HG03159 (cell line): ENCODE results near the gene EXTL1.

Experiments
- ATAC-seq: cut with Tn5 transposase; IDR thresholded peaks from one replicate; pipeline ENCODE4 v1.9.1; 2021; ENCODE audit warnings: mild to moderate bottlenecking, moderate library complexity; ENCODE audit not compliant: unreplicated experiment

EXTL1 gene

DNA sequence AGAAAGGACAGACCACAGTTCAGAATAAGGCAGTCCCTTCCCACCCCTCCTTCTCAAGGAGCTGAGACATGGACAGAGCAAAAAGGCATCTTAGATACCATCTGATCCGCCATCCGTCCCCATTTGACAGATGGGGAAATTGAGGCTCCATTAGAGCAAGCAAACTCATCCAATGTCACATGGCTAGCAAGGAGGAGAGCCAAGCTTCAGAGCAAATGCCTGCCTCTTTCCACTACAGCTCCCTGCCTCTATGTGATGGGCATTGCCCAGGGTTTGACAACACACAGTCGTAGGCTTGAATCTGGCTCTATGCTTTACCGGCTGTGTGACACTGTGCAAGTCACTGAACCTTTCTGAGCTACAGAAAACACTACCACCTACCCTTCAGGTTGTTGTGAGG lies 20.4 kb downstream of the EXTL1 start:
- no peak for ATAC-seq

- ATAC-seq: no peak
Observed at GRCh38 chr1:26043765-26044164, 22.2 kb downstream of the EXTL1 start.

DNA sequence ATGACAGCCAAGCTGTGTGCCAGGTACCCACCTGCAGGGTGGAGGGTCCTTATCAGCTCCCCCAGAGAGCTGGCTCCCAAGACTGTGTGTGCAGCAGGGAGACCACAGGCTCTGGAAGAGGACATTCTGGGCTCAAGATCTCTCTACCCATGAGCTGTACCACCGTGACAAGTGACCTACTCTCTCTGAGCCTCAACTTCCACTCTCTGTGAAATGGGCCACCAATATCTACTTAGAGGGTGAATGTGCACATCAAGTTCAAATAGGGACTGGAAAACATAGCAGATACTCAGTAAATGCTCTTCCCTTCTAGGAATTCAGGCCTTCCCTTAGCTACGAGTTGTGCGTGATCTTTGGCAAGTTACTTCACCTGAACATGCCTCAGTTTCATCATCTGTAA lies 22.8 kb downstream of the EXTL1 start:
- ATAC-seq: no peak

GRCh38 chr1:26044971-26045721 lies 23.6 kb downstream of the EXTL1 start:
- ATAC-seq: no peak

DNA sequence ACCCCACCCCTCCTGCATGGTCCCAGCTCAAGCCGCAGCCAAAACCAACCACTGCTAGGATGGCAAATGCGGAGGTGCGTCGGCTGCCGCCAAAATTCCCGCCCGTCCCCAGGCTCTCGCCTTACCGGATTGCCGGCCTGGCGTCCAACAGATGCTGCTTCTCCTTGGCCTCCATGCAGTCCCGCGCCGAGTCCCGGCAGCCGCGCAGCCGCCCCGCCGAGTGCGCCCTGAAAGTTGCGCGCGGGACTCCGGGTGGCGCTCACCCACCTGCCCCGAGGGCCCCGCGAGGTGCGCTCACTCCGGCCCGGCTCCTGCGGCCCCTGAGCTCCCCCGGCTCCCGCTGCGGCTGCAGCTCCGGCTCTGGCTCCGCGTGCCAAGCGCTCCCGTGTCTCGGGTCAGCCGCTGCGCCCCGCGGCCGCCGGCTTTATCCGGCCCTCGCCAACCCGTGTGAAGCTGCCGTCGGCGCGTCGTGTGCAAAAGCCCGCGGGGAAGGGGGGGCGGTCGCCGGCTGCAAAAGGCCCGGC lies 24.2 kb downstream of the EXTL1 start, which contains the start of gene SLC30A2:
SLC30A2 (minus strand) TSS at position 397 of the 524 bp plus-strand sequence; CDS start at position 175, 222 bp downstream.
- no peak for ATAC-seq

DNA sequence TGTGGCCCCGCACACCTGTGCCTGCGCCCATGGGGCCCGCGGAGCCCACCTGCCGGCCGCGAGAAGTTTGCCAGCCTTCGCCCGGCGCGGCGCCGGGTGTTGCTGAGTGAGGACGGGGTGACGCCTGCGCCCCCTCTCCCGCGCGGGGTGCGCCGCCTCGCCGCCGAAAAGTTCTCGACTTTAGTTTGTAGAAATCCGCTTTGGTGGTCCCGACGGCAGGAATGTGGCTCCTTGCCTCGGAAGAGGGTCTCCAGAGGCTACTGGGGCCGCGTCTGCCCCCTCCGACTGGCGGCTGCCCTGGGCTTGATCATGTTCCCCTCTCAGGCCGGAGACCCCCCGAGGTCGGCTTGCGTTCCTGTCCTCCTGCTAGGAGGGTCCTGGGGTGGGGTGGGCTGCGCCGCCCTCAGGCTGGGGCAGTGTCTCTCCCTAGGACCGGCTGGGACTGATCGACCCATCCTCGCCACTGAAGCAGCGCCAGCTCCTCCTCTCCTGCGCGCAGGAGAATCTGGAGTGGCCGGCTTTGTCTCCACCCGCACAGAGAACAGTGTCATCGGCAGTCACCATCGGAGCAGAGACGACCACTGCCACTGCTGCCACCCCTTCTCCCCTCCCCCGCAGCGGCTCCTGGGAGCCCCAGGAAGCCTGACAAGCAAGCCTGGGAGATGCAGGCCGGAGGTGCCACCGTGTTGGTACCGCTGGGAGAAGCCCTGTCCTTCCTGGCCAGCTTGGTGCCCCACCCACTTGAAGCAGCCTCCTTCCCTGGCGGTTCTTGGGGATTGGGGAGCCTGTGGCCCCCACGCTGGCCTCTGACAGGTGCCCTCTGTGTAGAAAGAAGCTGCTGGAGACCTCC lies 24.9 kb downstream of the EXTL1 start:
- ATAC-seq: no peak

- ATAC-seq: no peak
Observed at GRCh38 chr1:26047278-26047874, 25.8 kb downstream of the EXTL1 start.

DNA sequence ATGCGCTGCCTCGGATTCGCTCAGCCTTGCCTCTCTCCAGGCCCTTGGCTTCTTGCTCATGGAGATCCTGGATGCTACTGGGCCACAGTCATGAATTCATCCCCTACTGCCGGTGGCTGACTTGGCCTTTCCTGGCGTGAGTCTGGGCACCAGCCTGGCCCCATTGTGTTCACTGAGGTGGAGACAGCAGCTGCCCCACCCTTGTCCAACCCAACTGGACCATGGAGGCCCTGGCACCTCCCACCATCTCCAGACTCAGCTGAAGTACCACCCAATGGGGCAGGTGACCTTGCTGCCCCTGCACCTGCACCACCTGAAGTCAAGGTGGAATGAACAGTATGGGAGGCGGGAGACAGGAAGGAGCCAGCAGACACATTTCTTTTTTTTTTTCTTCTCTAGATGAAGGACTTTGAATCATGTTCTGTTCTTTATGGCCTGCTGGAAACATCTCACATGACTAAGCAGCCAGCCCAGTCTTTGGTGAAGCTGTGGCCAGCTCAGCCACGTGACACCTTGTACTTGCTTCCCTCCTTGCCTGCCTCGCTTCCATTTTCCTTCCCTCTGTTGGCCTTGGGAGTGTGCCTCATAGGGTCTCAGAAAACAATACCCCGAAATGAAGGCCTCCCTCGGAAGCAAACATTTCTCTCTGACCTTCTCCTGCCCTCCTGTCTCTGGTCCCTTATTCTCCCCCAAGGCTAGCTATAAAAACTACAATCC lies 28.1 kb downstream of the EXTL1 start:
- ATAC-seq: no peak

GRCh38 chr1:26050248-26050640 lies 28.7 kb downstream of the EXTL1 start:
- ATAC-seq: no peak

GRCh38 chr1:26053718-26054560 lies 32.4 kb downstream of the EXTL1 start:
- no peak for ATAC-seq

GRCh38 chr1:26055041-26055440 lies 33.5 kb downstream of the EXTL1 start:
- ATAC-seq: no peak

- ATAC-seq: no peak
Observed at GRCh38 chr1:26057189-26057588, 35.6 kb downstream of the EXTL1 start.

DNA sequence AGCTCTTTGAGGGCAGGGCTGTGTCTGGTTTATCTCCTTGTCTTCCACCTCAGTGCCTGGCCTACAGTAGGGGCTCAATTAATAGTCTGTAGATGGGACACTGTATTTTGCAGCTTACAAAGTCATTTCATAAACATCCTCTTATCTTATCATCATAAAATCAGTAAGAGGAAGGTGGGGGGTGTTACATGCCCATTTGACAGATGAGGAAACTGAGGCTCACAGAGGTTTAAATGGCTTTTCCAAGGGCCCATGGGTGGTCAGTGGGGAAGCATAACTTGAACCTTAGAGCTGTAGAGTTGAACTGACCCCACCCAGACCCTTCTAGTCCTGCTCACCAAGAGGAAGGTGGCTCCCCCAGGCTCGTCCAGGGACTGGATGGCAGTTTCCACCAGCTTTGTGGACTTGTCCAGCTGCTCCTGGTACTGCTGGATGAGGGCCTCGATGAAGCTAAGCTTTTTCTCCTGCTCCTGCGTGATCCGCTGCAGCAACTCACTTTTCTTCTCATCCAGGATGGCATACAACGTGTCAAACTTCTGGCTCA lies 36.5 kb downstream of the EXTL1 start:
- no peak for ATAC-seq

GRCh38 chr1:26059906-26060305 lies 38.3 kb downstream of the EXTL1 start:
- no peak for ATAC-seq

DNA sequence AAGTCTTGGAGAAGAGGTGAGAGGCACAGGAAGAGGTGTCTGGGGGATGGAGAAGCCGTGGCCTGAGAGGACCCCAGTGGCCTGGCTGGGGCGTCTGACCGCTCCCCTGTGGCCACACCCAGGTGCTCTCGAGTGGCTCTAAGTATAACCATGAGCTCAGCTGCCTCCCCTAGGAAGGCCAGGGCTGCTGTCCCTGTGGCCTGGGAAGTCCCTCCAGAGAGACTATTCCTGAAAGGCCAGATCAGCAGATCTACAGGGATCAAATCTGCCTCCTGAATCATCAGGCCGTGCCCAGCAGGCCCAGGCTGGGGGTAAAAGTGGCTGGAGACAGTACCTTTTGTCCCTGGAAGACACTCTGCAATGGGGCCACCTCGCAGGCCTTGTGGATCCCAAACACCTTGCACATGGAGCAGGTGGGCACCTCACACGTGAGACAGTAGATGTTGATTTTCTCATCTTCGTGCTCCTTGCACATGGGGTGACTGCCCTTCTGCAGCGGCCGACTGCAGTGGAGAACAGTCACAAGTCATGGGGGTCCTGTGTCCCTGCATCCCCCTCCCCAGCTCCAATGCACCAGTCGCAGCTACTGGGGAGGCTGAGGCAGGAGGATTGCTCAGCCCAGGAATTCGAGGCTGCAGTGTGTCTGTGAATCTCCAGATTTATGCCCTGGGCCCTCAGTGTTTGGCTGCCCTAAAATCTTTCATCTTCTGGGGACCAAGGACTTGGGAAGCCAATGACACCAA lies 39.4 kb downstream of the EXTL1 start:
- no peak for ATAC-seq

- ATAC-seq: no peak
Observed at GRCh38 chr1:26064553-26064952, 43.0 kb downstream of the EXTL1 start.

DNA sequence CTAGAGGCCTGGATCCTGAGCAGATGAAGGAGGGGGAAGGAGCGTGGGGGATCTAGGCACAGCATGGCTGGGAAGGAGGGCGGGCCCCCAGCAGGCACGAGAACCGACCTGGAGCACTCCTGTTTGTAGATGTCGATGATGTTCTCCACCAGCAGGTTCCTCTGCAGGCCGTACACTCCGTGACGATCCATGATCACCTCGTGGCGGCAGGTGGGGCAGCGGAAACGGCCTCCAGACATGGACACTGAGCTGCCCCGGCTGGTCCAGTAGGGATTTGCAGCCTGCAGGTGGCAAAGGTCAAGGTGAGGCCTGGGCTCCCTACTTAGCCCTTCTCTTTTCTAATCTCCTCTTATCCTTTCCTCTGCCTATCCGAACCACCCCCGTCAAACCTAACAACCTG lies 44.6 kb downstream of the EXTL1 start:
- ATAC-seq: no peak

DNA sequence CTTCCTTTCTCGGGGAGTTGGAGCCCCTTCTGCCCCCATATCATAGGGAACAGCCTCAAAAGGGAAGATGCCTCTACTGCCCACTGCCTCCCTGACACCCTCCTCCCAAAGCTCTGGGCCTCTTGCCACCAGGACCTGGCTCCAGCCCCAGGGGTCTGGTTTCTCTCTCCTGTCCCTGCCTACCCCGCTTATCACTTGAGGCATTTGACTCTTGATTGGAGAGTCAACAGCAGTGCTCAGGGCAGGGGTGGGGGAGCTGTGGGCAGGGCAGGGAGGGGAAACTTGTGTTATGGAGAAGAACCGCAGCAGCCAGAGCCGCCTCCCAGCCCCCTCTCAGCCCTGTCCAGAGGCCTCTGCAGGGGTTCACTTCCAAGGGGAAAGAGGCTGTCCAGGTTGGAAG lies 45.3 kb downstream of the EXTL1 start:
- ATAC-seq: no peak

GRCh38 chr1:26067432-26067911 lies 45.9 kb downstream of the EXTL1 start, which contains the start of gene TRIM63:
TRIM63 (minus strand) TSS chr1:26067630; CDS start chr1:26067494, 136 bp downstream.
- no peak for ATAC-seq
